AG08395 (cell line): Measurements from ENCODE around the gene RAPGEF4.
"Not testable (repeated sequence)": the region's sequence is repeated elsewhere in the genome, so short reads cannot be mapped to it uniquely, and the experiment has no call there.

Experiments used
- DNase-seq: peaks from one replicate; pipeline ENCODE4 v3.0.0; 2012; ENCODE audit warnings: mixed read lengths, low spot score

RAPGEF4 gene

DNA sequence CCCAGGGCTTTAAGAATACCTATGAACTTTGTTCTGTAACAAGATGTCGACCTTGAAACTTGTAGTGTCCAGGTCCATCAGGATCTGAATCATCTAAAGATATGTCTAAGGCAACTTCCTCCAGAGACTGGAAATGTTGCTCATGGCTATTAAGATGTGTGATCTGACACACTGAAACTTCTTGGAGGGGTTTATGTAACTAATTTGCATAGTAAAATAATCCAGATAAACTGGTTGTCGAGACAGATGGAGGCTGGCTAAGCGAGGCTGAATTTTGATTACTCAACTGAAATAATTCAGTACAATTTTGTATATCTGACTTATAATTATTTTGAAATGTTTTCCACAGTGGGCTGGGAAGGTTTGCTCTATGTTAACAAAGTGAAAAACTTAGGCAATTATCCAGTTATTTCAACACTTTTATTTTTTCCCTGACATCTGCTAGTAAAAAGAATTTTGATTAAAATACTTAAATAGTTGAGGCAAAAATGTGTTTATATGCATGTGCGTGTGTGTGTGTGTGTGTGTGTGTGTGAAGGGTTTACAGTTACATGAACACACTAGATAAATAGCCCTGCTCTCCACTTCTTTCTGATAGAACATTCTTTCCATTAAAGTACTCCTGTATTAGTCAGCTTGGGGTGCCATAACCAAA lies 328.6 kb downstream of the RAPGEF4 start:
- DNase-seq, result no peak

GRCh38 chr2:173066887-173067676 lies 331.4 kb downstream of the RAPGEF4 start:
- DNase-seq, result no peak

DNA sequence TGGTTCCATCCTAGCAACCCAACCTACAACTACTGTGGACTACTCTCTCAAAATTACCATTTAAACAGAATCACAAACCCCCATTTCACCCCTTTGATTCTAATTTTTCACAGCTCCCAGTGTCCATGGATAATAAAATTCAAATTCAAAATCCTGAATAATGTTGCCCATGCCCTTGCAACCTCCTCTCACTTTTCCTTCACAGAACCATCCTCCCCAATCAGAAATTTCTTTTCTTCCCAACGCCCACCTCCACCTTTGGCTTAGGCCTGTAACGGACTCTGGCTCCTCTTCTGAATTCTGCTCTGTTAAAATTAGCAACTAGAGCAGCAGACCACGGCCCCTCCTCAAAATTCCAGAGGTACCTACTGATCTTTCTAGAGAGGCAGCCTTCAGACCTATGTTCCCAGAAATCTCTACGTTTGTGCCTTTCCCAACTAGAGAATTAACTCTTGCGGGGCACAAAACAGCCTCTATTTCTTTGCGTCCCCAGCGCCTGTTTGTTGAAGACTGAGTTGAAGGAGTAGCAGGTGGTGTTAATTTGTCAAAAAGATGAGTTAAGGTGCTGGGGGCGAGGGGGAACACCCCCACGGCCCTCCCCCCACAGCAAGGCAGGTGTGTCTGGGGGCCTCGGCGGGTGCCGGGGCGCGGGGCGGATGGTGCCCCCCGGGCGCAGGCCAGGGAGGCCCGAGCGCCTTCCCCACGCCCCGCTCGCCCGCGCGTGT lies 339.6 kb downstream of the RAPGEF4 start:
- DNase-seq, result no peak

DNA sequence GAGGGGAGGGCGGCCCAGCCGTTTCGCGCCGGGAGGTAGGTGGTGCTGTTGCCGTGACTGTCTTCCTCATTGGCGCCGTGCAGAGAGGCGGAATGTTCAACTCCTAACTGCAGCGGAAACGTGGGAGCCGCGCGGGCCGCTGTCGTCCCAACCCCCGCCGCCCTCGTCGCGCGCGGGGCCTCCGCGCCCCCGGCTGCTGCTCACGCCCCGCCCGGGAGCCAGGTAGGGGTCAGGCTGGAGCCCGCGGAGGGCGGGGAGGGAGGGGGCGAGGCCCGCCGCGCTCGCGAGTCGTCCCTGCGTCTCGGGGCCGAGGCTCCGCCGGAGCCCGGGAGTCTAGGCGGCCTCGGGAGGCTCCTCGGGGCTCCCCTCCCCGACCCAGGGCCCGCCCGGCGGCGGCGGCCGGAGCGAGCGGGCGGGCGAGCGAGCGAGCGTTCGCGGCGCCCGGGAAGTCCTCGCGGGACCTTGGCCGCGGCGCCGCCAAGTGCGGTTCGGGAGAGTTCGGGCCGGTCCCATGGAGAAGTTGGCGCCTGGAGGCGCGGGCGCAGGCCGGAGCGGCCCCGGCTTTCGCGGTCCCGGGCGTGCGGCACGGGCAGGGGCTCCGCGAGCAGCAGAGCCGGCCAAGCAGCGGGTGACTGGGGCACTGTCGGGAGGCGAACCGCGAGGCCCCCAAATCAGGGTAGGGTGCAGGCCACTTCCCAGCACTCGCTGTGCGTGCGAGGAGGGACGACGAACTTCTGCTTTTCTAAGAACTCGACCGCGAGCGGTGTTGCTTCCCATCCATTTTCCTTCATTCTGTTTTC lies 340.3 kb downstream of the RAPGEF4 start, which contains the start of gene MAP3K20:
Gene MAP3K20 (plus strand): TSS at position 66 of the 800 bp plus-strand sequence. CDS start 15,186 bp downstream, outside the sequence.
- peak; percentile 62 for DNase-seq

- peak; percentile 14 for DNase-seq
Observed at GRCh38 chr2:173076581-173077345, 341.1 kb downstream of the RAPGEF4 start.

GRCh38 chr2:173077506-173078177 lies 342.0 kb downstream of the RAPGEF4 start:
- DNase-seq, result no peak

DNA sequence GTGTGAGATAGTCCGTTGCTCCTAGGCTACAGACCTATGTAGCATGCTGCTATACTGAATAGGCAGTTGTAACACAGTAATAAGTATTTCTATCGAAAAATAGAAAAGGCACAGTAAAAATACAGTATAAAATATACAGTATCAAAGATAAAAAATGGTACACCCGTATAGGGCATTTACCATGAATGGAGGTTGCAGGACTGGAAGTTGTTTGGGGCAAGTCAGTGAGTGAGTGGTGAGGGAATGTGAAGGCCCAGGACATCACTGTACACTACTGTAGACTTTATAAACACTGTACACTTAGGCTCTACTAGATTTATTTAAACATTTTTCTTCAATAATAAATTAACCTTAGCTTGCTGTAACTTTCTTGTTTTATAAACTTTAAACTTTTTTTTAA lies 343.5 kb downstream of the RAPGEF4 start:
- DNase-seq, result no peak

DNA sequence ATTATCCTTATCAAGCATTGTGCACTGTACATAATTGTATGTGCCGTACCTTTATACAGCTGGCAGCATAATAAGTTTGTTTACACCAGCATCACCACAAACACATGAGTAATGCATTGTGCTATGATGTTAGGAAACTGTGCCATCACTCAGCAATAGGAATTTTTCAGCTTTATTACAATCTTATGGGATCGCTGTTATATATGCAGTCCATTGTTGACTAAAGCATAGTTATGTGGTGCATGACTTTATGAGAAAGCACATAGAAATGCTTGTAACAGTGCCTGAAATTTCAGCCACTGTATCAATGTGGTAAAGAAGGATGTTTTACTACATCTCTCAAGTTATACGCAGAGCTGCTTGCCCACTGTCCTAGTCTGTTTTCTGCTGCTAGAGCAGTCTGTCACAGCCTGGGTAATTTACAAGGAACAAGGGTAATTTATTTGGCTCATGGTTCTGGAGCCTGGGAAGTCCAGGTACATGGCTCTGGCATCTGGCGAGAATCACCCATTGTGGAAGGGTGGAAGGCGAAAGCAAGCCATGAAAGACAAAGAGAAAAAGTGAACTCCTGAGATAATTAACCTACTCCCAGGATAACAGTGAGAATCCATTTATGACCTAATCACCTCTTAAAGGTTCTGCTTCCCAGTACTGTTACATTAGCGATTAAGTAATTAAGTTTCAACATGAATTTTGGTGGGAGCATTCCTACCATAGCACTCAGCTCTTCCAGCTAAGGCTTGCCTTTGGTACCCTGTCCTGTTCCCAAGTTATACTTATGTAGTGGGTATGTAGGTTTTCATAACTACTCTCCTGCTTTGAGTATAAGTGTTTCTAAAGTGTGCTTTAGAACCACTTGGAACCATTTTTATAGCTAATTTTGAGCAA lies 344.6 kb downstream of the RAPGEF4 start:
- peak; percentile 73 for DNase-seq

GRCh38 chr2:173086518-173087213 lies 351.0 kb downstream of the RAPGEF4 start:
- peak; percentile 10 for DNase-seq

- peak; percentile 7 for DNase-seq
Observed at GRCh38 chr2:173087214-173087581, 351.6 kb downstream of the RAPGEF4 start.

GRCh38 chr2:173087793-173088496 lies 352.3 kb downstream of the RAPGEF4 start:
- no peak for DNase-seq

GRCh38 chr2:173090276-173090877 lies 354.7 kb downstream of the RAPGEF4 start:
- peak; percentile 14 for DNase-seq

- DNase-seq, result no peak
Observed at GRCh38 chr2:173090973-173091660, 355.5 kb downstream of the RAPGEF4 start.

DNA sequence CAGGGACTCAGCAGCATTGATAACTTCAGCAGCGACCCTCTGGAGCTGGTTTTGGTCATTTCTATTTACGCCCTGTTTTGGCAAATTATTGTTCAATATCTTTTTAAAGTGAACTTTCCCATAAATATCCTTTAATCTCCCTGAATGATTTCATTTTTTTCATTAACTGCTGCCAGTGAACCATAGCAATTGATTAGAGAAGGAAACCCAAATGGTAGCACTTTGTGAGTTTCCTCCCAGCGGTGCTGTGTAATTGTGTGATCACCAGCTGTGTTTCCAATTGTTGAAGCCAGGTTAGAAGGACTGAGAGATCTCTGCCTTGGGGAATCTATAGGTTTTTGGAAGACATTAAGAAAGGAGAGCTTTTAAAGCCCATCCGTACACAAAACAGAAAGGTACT lies 356.3 kb downstream of the RAPGEF4 start:
- DNase-seq, result no peak

DNA sequence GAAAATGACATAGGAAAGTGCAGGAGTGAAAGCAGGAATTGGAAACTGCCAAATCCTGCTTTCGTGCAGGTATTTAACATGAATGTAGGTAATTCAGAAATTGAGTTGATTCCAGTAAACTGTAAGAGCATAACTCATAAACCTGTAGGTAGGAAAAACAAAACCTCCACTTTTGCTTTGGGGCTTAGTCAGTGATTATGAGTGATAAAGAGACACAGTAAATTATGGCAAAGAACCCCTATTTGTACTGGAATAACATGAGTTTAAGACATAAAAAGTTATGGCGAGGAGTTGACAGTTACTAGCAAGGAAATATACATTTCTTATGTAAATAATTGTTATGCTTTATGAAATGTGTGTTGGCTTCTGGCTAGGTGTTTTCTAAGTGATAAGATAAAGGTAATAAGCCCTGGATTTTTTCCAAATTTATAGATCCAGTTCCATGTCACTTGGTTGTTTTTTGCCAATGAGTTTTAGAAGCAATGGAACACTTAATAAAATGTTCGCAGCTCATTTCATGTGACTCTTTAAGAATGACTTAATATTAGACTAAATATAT lies 357.3 kb downstream of the RAPGEF4 start:
- DNase-seq, result no peak

DNA sequence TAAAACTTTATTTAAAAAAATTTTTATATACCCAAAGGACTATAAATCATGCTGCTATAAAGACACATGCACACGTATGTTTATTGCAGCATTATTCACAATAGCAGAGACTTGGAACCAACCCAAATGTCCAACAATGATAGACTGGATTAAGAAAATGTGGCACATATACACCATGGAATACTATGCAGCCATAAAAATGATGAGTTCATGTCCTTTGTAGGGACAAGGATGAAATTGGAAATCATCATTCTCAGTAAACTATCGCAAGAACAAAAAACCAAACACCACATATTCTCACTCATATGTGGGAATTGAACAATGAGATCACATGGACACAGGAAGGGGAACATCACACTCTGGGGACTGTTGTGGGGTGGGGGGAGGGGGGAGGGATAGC lies 358.0 kb downstream of the RAPGEF4 start:
- DNase-seq, result not testable (repeated sequence)

- DNase-seq, result no peak
Observed at GRCh38 chr2:173094731-173095130, 359.1 kb downstream of the RAPGEF4 start.
